ENCODE measurements around the gene GRM4.

The GRM4 gene

GRCh38 chr6:34100788-34101187 is 45.1 kb downstream of the GRM4 start:
- H3K4me2 ChIP-seq (ENCODE audit: low read length) = no peak overlapping the region
- no peak overlapping the region for H4K8ac ChIP-seq (ENCODE audit: low read depth, low read length)
- no peak overlapping the region for H2AK5ac ChIP-seq (ENCODE audit: low read length)
- H3K79me2 ChIP-seq (ENCODE audit: control insufficient read depth, insufficient read depth, low read length) = no peaks in the 10 kb centered on the region
- no peak overlapping the region for H3K9ac ChIP-seq (ENCODE audit: low read length)
- H3K23ac ChIP-seq (ENCODE audit: low read length) = no peak overlapping the region
- H3K4ac ChIP-seq (ENCODE audit: low read depth, low read length) = no peak overlapping the region
- no peak overlapping the region for H2BK120ac ChIP-seq (ENCODE audit: low read depth, low read length)
- no peak overlapping the region for H3K18ac ChIP-seq (ENCODE audit: low read length)
- H3K27me3 ChIP-seq (ENCODE audit: insufficient read depth, low read length, poor library complexity) = no peaks in the 10 kb centered on the region
- no peak overlapping the region for H3K56ac ChIP-seq (ENCODE audit: low read length)
- no peak overlapping the region for H3K27ac ChIP-seq (ENCODE audit: low read depth, low read length)
- H3K4me1 ChIP-seq (ENCODE audit: control insufficient read depth, low read depth, low read length) = no peaks in the 10 kb centered on the region
- H3K36me3 ChIP-seq (ENCODE audit: control insufficient read depth, insufficient read depth, low read length) = no peaks in the 10 kb centered on the region
- WGBS (ENCODE audit: extremely low coverage, insufficient coverage, low lambda C conversion rate) = no CpG with 5 or more reads among the region's 7 CpGs
- H2BK5ac ChIP-seq (ENCODE audit: low read length) = no peak overlapping the region
- no peak overlapping the region for H3K4me3 ChIP-seq (ENCODE audit: low read length)
- H3K79me1 ChIP-seq (ENCODE audit: low read length) = no peaks in the 10 kb centered on the region
- H2BK15ac ChIP-seq (replicated peaks; ENCODE audit: low read depth) = no peak overlapping the region
- no peak overlapping the region for H4K5ac ChIP-seq (ENCODE audit: low read length)
- no peak for DNase-seq

GRCh38 chr6:34099878-34100277 is 46.0 kb downstream of the GRM4 start:
- Histone ChIP-seq H2AK5ac (ENCODE audit: low read length) (no peak overlapping the region), H4K5ac (ENCODE audit: low read length) (no peak overlapping the region), H3K56ac (ENCODE audit: low read length) (no peak overlapping the region), H3K4me3 (ENCODE audit: low read length) (no peak overlapping the region), H3K36me3 (ENCODE audit: control insufficient read depth, insufficient read depth, low read length) (no peaks in the 10 kb centered on the region), H3K23ac (ENCODE audit: low read length) (no peak overlapping the region), H2BK15ac (replicated peaks; ENCODE audit: low read depth) (no peak overlapping the region), H3K27me3 (ENCODE audit: insufficient read depth, low read length, poor library complexity) (no peaks in the 10 kb centered on the region), H3K9ac (ENCODE audit: low read length) (no peak overlapping the region), H2BK120ac (ENCODE audit: low read depth, low read length) (no peak overlapping the region), H3K79me2 (ENCODE audit: control insufficient read depth, insufficient read depth, low read length) (no peaks in the 10 kb centered on the region), H3K4me2 (ENCODE audit: low read length) (no peak overlapping the region), H3K79me1 (ENCODE audit: low read length) (no peaks in the 10 kb centered on the region), H3K4me1 (ENCODE audit: control insufficient read depth, low read depth, low read length) (no peaks in the 10 kb centered on the region), H3K27ac (ENCODE audit: low read depth, low read length) (no peak overlapping the region), H3K4ac (ENCODE audit: low read depth, low read length) (no peak overlapping the region), H4K8ac (ENCODE audit: low read depth, low read length) (no peak overlapping the region), H2BK5ac (ENCODE audit: low read length) (no peak overlapping the region), H3K18ac (ENCODE audit: low read length) (no peak overlapping the region)
- DNase-seq = no peak
- WGBS (ENCODE audit: extremely low coverage, insufficient coverage, low lambda C conversion rate) = no CpG with 5 or more reads among the region's 8 CpGs

GRCh38 chr6:34098045-34098936 is 47.6 kb downstream of the GRM4 start:
- Histone ChIP-seq H3K27me3 (ENCODE audit: insufficient read depth, low read length, poor library complexity) (no peaks in the 10 kb centered on the region), H3K56ac (ENCODE audit: low read length) (no peak overlapping the region), H3K9ac (ENCODE audit: low read length) (no peak overlapping the region), H2BK120ac (ENCODE audit: low read depth, low read length) (no peak overlapping the region), H3K4me2 (ENCODE audit: low read length) (no peak overlapping the region), H2BK15ac (replicated peaks; ENCODE audit: low read depth) (no peak overlapping the region), H3K4me3 (ENCODE audit: low read length) (no peak overlapping the region), H3K4ac (ENCODE audit: low read depth, low read length) (no peak overlapping the region), H4K5ac (ENCODE audit: low read length) (no peak overlapping the region), H3K79me1 (ENCODE audit: low read length) (no peaks in the 10 kb centered on the region), H4K8ac (ENCODE audit: low read depth, low read length) (no peak overlapping the region), H3K18ac (ENCODE audit: low read length) (no peak overlapping the region), H3K4me1 (ENCODE audit: control insufficient read depth, low read depth, low read length) (no peaks in the 10 kb centered on the region), H3K36me3 (ENCODE audit: control insufficient read depth, insufficient read depth, low read length) (no peaks in the 10 kb centered on the region), H3K27ac (ENCODE audit: low read depth, low read length) (no peak overlapping the region), H3K79me2 (ENCODE audit: control insufficient read depth, insufficient read depth, low read length) (no peaks in the 10 kb centered on the region), H2AK5ac (ENCODE audit: low read length) (no peak overlapping the region), H2BK5ac (ENCODE audit: low read length) (no peak overlapping the region), H3K23ac (ENCODE audit: low read length) (no peak overlapping the region)
- WGBS (ENCODE audit: extremely low coverage, insufficient coverage, low lambda C conversion rate) = no CpG with 5 or more reads among the region's 8 CpGs
- DNase-seq = peak; percentile 16

DNA sequence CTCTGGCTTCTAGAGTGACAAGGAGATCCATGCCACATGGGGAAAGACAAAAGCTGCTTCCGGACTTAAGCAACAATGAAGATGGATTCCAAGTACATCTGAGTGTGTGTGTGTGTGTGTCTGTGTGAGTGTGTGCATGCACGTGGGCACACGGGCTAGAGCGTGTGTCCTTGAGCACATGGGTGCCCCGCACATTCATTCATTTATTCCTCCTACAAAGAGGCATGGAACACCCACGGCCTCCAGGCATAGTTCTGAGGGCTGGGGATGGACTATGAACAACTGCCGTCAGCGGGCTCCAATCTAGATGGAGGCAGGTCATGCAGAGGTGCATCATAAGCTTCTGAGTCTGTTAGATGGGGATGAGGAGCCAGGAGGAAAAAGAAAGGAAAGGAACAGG is 49.1 kb downstream of the GRM4 start:
- Histone ChIP-seq H3K9ac (ENCODE audit: low read length) (no peak overlapping the region), H3K27me3 (ENCODE audit: insufficient read depth, low read length, poor library complexity) (no peaks in the 10 kb centered on the region)
- no CpG with 5 or more reads among the region's 8 CpGs for WGBS (ENCODE audit: extremely low coverage, insufficient coverage, low lambda C conversion rate)

GRCh38 chr6:34096193-34096592 is 49.7 kb downstream of the GRM4 start:
- H4K5ac ChIP-seq (ENCODE audit: low read length) = no peak overlapping the region
- no peak overlapping the region for H3K27ac ChIP-seq (ENCODE audit: low read depth, low read length)
- WGBS (ENCODE audit: extremely low coverage, insufficient coverage, low lambda C conversion rate) = no CpG with 5 or more reads among the region's 5 CpGs
- H4K8ac ChIP-seq (ENCODE audit: low read depth, low read length) = no peak overlapping the region
- H2AK5ac ChIP-seq (ENCODE audit: low read length) = no peak overlapping the region
- H3K27me3 ChIP-seq (ENCODE audit: insufficient read depth, low read length, poor library complexity) = no peaks in the 10 kb centered on the region
- H3K36me3 ChIP-seq (ENCODE audit: control insufficient read depth, insufficient read depth, low read length) = no peaks in the 10 kb centered on the region
- H3K18ac ChIP-seq (ENCODE audit: low read length) = no peak overlapping the region
- H3K23ac ChIP-seq (ENCODE audit: low read length) = no peak overlapping the region
- H3K79me2 ChIP-seq (ENCODE audit: control insufficient read depth, insufficient read depth, low read length) = no peaks in the 10 kb centered on the region
- no peak overlapping the region for H2BK120ac ChIP-seq (ENCODE audit: low read depth, low read length)
- H3K9ac ChIP-seq (ENCODE audit: low read length) = no peak overlapping the region
- H2BK15ac ChIP-seq (replicated peaks; ENCODE audit: low read depth) = no peak overlapping the region
- H2BK5ac ChIP-seq (ENCODE audit: low read length) = no peak overlapping the region
- H3K4me2 ChIP-seq (ENCODE audit: low read length) = no peak overlapping the region
- H3K4ac ChIP-seq (ENCODE audit: low read depth, low read length) = no peak overlapping the region
- no peaks in the 10 kb centered on the region for H3K4me1 ChIP-seq (ENCODE audit: control insufficient read depth, low read depth, low read length)
- no peak overlapping the region for H3K4me3 ChIP-seq (ENCODE audit: low read length)
- no peak for DNase-seq
- H3K56ac ChIP-seq (ENCODE audit: low read length) = no peak overlapping the region
- no peaks in the 10 kb centered on the region for H3K79me1 ChIP-seq (ENCODE audit: low read length)

More for the DNA sequence above, 49.1 kb downstream of the GRM4 start:
- no peak overlapping the region for H3K27ac ChIP-seq (ENCODE audit: low read depth, low read length)
- H3K79me1 ChIP-seq (ENCODE audit: low read length) = no peaks in the 10 kb centered on the region
- H4K5ac ChIP-seq (ENCODE audit: low read length) = no peak overlapping the region
- no peak overlapping the region for H2BK5ac ChIP-seq (ENCODE audit: low read length)
- H3K4me1 ChIP-seq (ENCODE audit: control insufficient read depth, low read depth, low read length) = no peaks in the 10 kb centered on the region
- no peak overlapping the region for H3K4me3 ChIP-seq (ENCODE audit: low read length)
- H4K8ac ChIP-seq (ENCODE audit: low read depth, low read length) = no peak overlapping the region
- no peak overlapping the region for H2BK120ac ChIP-seq (ENCODE audit: low read depth, low read length)
- no peak overlapping the region for H2AK5ac ChIP-seq (ENCODE audit: low read length)
- H3K18ac ChIP-seq (ENCODE audit: low read length) = no peak overlapping the region
- no peak overlapping the region for H3K56ac ChIP-seq (ENCODE audit: low read length)
- no peak overlapping the region for H3K4ac ChIP-seq (ENCODE audit: low read depth, low read length)
- H3K79me2 ChIP-seq (ENCODE audit: control insufficient read depth, insufficient read depth, low read length) = no peaks in the 10 kb centered on the region
- no peak overlapping the region for H3K4me2 ChIP-seq (ENCODE audit: low read length)
- H3K23ac ChIP-seq (ENCODE audit: low read length) = no peak overlapping the region
- H3K36me3 ChIP-seq (ENCODE audit: control insufficient read depth, insufficient read depth, low read length) = no peaks in the 10 kb centered on the region
- no peak for DNase-seq
- no peak overlapping the region for H2BK15ac ChIP-seq (replicated peaks; ENCODE audit: low read depth)

- Histone ChIP-seq H3K18ac (ENCODE audit: low read length) (no peak overlapping the region), H3K4me2 (ENCODE audit: low read length) (no peak overlapping the region), H2BK120ac (ENCODE audit: low read depth, low read length) (no peak overlapping the region), H2BK15ac (replicated peaks; ENCODE audit: low read depth) (no peak overlapping the region), H3K56ac (ENCODE audit: low read length) (no peak overlapping the region), H2AK5ac (ENCODE audit: low read length) (no peak overlapping the region), H3K79me1 (ENCODE audit: low read length) (no peaks in the 10 kb centered on the region), H3K9ac (ENCODE audit: low read length) (no peak overlapping the region), H2BK5ac (ENCODE audit: low read length) (no peak overlapping the region), H3K27me3 (ENCODE audit: insufficient read depth, low read length, poor library complexity) (no peaks in the 10 kb centered on the region), H4K5ac (ENCODE audit: low read length) (no peak overlapping the region), H3K79me2 (ENCODE audit: control insufficient read depth, insufficient read depth, low read length) (no peaks in the 10 kb centered on the region), H3K23ac (ENCODE audit: low read length) (no peak overlapping the region), H3K4ac (ENCODE audit: low read depth, low read length) (no peak overlapping the region), H4K8ac (ENCODE audit: low read depth, low read length) (no peak overlapping the region), H3K27ac (ENCODE audit: low read depth, low read length) (no peak overlapping the region), H3K4me3 (ENCODE audit: low read length) (no peak overlapping the region), H3K4me1 (ENCODE audit: control insufficient read depth, low read depth, low read length) (no peaks in the 10 kb centered on the region), H3K36me3 (ENCODE audit: control insufficient read depth, insufficient read depth, low read length) (no peaks in the 10 kb centered on the region)
- no CpG with 5 or more reads among the region's 10 CpGs for WGBS (ENCODE audit: extremely low coverage, insufficient coverage, low lambda C conversion rate)
- no peak for DNase-seq
These were observed 50.1 kb downstream of the GRM4 start for GRCh38 chr6:34095741-34096140.
